ENCODE data around the gene LRRC1.

LRRC1 gene

GRCh38 chr6:53896196-53896595, 101.4 kb downstream of the LRRC1 start:
- no peak for DNase-seq

DNA sequence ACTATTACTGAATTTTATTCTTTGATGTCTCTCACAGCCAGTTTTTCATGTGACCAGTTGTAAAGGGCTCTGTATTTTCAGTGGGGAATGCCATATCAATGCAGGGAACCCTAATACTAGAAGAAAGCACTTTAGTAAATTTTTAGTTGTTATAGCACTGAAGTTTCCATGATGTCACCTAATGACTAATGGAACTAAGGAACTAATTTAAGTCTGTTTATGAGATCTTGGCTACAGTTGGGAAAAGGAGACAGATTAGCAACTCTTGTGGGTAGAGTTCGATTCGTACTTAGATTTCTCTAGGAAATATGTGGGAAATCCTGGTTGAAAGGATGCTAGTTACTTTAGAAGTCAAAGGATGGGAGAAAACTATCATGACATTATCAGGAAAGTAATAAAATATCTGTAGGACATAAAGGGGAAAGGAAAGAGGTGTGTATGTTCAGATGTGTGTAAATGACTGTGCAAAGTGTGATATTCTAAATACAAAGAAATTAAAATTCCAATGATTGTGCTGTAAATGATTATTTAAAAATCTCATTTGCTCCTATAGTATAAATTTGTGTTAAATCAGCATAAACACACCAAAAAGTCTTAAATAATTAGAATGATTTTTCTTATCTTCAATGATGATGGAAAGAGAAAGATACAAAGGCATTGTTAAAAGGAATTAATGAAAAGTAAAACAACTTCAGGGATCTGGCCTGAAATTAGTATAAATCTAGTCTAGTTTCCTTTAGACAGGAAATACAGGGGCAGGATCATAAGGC, 103.4 kb downstream of the LRRC1 start:
- no peak for DNase-seq

GRCh38 chr6:53899512-53899911, 104.7 kb downstream of the LRRC1 start:
- DNase-seq, result no peak

- DNase-seq, result no peak
Observed at GRCh38 chr6:53903357-53903756, 108.6 kb downstream of the LRRC1 start.

- no peak for DNase-seq
Observed at GRCh38 chr6:53906103-53906502, 111.3 kb downstream of the LRRC1 start.

DNA sequence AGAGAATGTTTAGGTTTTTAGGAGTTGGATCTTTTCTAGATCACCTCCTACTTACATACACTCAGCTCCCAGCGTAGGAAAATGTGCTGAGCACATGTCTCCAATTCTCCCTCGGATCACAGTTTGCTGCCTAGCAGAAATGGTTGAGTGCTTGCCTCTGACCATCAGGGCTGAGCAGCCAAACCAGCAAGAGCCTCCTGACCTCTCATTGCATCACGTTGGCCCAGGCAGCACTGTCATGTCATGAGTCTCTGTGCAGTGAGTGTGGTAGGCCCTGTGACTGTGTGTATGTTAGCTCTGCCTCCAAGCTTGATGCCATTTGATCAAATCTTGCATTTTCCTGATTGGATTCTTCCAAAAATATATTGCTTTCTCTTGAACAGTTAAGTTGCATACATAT, 112.0 kb downstream of the LRRC1 start:
- no peak for DNase-seq

GRCh38 chr6:53910834-53911233, 116.0 kb downstream of the LRRC1 start:
- no peak for DNase-seq

- no peak for DNase-seq
Observed at GRCh38 chr6:53912661-53913060, 117.9 kb downstream of the LRRC1 start.

GRCh38 chr6:53913286-53913685, 118.5 kb downstream of the LRRC1 start:
- DNase-seq, result no peak

DNA sequence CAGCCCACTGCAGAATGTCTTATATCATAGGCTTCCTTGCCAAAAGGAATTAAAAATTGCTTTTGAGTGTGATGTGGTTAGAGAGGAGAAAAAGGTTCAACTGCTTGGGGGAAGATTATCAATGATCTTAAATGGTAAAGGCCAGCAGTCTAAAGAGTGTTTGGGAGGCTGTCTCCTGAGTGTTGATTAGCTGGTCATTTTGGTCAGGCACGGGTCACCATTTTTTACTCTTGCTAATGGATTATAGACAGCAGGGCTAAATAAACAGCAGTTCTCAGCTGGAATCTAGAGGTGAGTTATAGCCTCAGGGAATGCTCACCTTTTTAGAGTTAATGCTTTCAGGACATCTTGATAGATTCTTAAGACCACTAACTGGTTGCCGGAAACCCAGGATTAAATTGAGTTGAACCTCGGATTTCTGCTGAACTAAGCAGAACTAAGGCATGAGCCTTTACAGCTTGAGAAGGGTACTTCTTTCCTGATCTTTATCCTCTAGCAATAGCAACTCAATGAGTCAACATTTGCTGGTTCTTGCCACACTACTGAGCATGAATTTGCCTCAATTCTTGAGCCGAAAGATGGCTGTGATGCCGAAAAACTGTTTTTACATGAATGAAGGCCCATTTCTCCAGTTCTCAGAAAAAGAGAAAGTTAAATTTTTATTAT, 120.4 kb downstream of the LRRC1 start:
- no peak for DNase-seq

DNA sequence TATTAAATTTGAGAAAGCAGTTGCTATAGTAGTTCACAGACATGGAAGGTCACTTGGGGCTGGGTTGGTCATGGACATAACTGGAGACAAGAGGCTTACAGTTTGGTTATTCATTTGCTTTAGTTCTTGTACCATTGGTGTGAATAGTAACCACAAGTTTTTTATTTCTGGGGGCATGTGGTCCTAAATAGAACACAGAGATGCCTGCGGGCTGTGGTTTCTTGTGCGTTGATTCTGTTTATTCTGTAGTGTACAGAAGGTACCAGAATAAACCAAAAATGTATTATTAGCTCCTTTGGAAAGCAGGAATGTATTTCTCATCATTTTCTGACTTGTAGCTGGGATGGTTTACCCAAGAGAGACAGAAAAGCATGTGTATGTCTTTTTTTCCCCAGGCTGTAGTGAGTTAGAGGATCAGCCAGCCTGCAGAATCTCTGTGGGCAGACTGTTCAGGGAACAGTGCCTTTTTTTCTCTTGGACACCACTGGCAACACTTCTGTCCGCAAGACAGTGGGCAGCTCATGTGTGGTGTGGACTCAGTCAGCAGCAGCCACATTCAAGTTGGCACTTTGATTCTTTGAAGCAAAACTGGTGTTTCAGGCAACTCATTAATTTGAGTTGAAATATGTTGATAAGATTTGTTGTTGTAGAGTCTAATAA, 122.1 kb downstream of the LRRC1 start:
- DNase-seq, result no peak

- no peak for DNase-seq
Observed at GRCh38 chr6:53917464-53917842, 122.6 kb downstream of the LRRC1 start.

DNA sequence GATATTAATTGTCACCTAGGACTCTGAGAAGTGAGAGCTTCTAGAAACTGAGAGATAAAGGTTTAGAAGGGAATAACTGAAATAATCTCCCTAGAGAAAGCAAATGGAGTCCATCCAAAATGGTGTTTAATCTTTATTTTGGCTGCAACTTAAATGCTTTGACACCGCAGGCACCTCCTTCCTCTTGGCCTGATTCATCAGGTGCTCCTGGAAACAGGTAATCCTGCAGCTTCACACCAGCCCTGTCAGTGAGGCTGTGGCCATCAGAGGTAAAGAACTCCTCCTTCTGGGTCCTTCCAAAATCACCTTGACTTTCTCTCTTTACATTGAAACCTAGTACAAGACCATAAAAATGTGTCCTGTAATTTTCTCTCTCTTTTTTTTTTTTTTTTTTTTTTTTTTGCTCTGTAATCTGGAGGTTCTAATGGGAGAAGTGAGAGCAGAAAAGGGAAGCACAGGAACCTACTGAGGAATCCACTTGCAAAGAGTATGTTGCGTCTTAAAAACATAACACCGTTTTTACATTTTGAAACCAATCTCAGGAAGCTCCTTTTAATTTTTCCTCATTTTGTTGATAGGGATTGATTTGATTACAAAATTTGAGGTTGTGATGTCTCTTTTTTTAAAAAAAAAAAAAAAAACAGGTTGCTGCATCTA, 124.2 kb downstream of the LRRC1 start:
- DNase-seq, result no peak

DNA sequence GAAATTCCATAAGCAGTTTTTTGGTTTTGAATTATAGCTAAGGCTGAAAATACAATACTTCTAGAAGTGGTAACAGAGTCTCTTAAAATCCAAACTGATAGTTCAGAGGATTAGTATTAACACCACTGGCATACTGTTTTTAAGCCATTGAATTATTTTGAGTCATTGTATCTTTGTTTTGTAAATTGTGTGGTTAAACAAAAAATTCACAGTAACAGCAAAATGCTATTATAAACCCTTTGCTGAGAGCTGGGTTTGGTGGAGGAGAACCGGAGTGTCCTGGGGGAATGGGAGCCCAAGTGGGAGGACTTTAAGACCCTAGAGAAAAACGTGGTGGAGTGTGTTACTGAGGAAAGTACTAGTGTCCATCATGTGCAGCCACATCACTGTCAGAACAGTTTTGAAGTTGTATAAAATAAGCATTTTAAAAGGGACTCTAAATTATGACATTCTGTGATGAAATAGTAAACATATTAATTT, 125.1 kb downstream of the LRRC1 start:
- DNase-seq, result no peak

DNA sequence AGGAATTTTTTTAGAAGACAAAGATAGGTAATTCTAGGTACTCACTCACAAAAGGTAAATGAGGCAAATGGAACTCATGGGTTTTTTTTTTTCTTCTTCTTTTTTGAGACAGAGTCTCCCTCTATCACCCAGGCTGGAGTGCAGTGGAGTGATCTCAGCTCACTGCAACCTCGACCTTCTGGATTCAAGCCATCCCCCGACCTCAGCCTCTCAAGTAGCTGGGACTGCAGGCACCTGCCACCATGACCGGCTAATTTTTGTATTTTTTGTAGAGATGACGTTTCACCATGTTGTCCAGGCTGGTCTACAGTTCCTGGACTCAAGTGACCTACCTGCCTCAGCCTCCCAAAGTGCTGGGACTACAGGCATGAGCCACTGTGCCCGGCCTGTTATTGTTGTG, 126.1 kb downstream of the LRRC1 start:
- no peak for DNase-seq

DNA sequence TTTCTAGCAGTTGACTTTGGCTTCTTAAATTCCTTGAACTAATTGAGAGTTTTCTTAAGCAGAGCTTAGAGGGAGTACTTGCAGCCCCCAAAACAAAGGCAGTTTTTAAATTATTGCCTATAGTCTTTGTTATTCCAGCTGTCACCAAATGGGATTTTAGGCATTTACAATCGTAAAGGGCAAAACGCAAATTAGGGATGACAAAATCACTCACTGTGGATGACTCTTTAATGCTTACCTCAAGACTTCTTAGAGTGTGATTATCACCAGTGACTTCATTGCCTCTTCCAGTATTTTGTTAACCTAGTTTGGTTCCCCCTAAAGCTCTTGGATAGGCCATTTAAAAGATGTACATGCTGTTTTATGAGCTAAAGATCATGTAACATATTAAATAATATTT, 126.8 kb downstream of the LRRC1 start:
- no peak for DNase-seq

DNA sequence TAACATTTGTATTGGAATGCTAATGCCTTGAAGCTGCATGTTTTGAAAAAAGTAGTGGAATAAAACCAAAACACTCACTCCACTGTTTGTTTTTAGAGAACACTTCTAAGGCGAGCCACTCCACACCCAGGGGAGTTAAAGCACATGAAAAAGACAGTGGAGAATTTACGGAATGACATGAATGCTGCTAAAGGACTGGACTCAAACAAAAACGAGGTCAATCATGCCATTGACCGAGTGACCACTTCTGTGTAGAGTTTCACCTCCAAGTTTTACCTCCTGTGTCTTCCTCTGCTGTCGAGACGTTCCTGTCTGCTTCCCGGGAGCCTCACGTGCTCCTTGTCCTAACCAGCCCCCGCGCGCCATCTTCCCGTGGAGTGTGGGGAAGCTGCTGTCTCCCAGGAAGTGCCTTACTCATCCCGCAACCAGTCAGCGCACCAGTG, 127.8 kb downstream of the LRRC1 start:
- DNase-seq, result no peak

DNA sequence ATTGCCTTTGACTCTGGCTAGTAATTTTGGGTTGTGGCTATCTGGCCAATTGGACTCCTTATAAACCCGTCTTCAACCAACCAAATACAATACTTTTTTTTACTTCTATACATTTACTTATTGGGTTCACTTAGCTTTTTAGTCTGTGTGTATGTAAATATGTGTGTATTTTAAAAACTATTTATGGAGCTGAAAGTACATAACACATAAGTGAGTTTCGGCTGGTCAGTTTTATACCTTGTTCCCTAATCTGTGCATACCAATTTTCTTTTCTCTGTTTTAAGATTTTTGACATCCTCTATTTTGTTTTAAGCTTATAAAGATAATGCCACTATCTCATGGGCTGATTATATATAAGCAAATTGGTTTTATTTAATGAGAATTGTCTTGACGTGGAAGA, 129.5 kb downstream of the LRRC1 start:
- DNase-seq, result no peak

DNA sequence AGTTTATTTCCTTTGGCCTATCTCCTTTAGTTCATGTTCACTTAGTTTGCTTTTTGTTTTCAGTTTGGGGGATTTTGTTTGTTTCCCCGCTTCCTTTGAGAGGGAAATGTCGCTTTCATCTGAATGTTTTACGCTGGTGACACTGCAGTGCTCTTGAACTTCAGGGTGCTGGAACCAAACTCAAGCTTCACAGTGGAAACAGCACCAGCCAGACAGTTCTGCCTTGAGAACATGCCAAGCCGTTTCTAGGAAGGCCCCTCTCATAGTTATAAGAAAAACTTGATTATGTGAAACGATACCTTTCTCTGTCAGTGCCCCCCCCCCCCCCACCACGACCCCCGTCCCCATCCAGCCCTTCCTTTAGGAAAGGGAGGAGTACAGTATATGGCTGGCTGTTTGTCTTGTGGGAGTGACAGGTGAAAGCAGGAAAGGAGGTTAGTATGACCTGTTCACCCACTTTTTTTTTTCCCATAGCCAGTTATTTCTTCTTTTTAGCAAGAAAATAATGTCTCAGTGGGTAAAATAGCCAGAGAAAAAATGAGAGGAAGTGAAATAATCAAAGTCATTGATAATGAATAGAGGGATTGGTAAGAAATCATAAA, 130.1 kb downstream of the LRRC1 start:
- DNase-seq, result no peak

DNA sequence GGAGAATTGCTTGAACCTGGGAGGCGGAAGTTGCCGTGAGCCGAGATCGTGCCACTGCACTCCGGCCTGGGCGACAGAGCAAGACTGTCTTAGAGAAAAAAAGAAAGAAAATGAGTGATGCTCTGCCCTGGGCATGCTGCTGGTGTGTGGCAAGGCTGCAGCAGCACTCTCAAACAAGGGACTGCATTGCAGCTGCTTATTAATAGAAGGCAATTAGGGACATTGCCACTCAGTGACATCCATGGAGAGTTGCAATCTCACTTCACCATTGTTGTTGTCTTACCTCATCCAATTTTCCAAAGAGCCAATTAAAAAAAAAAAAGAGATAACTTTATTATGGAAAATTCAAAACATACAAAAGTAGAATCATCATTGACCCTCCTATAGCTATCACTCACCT, 131.1 kb downstream of the LRRC1 start:
- DNase-seq, result no peak

DNA sequence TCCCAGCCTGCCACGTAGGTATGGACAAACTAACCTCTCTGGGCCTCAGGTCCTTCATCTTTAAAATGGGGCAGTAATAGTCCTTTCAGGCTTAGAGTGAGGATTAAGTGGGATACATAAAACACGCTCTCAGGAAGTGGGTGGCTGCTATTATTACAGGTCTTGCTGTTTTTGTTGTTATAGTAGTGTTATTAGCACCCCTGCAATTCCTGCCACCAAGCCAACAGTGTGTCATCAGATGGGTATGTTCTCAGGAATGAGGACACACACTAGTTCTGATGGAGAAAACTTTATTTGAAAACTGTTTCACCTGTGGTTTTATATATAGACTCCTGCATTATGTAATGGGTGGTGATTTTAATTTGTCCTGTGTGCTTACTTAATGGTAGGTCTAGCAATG, 131.7 kb downstream of the LRRC1 start:
- no peak for DNase-seq

- DNase-seq, result no peak
Observed at GRCh38 chr6:53928641-53929040, 133.8 kb downstream of the LRRC1 start.

Measured in NCI-H1092 treated with DMSO at 0.1 percent for 48 hours (cell line).